Fibroblast of lung (primary cell): ENCODE measurements around the gene LRTM1. TPM values are rescaled to one million over a fixed set of nuclear protein-coding genes. Genes with fewer than 3 reads are reported as not detected.
A peak's percentile ranks its signal among the peaks of the same experiment; 100 is the strongest.

Experiments used
- DNase-seq, 2 donors: peaks; one replicate each; pipeline versions ENCODE4 v3.0.0 to v3.0.0-alpha.2; 2010; ENCODE audit warnings: low read depth in 2 of 2
- H2AFZ ChIP-seq: 2 replicates; pipeline ENCODE4 v1.5.1; 2012; ENCODE audit warnings: low read length, control low read depth, inconsistent platforms
- H3K27ac ChIP-seq: 2 replicates; pipeline ENCODE4 v1.5.1; 2011; ENCODE audit warnings: low read length, control low read depth; ENCODE audit not compliant: insufficient read depth
- H3K27me3 ChIP-seq: 2 replicates; pipeline ENCODE4 v1.5.1; 2011; ENCODE audit warnings: mild to moderate bottlenecking, low read length; ENCODE audit not compliant: control insufficient read depth, insufficient read depth
- H3K36me3 ChIP-seq: 2 replicates; pipeline ENCODE4 v1.5.1; 2011; ENCODE audit warnings: low read length; ENCODE audit not compliant: control insufficient read depth, insufficient read depth
- H3K4me1 ChIP-seq: 2 replicates; pipeline ENCODE4 v1.5.1; 2011; ENCODE audit warnings: low read length; ENCODE audit not compliant: control insufficient read depth, insufficient read depth; ENCODE audit errors: extremely low read depth
- H3K4me2 ChIP-seq: 2 replicates; pipeline ENCODE4 v1.5.1; 2011; ENCODE audit warnings: low read length, control low read depth; ENCODE audit not compliant: insufficient read depth; ENCODE audit errors: extremely low read depth
- H3K4me3 ChIP-seq, 4 experiments: fragments of 200-600 bp in 1 of 4; sonication (generic) in 1 of 4; replicated peaks in 1 of 4; 2 replicates each; pipeline ENCODE4 v1.5.1; 2011 to 2016; ENCODE audit warnings: low read length in 4 of 4, low read depth in 3 of 4, mild to moderate bottlenecking in 3 of 4, control low read depth in 2 of 4, inconsistent platforms in 1 of 4, mixed read lengths in 1 of 4; ENCODE audit not compliant: insufficient read depth in 1 of 4; ENCODE audit errors: control extremely low read depth in 1 of 4
- H3K79me2 ChIP-seq: 2 replicates; pipeline ENCODE4 v1.5.1; 2012; ENCODE audit warnings: mild to moderate bottlenecking, low read length, inconsistent platforms; ENCODE audit not compliant: control insufficient read depth, insufficient read depth
- H3K9ac ChIP-seq: 2 replicates; pipeline ENCODE4 v1.5.1; 2011; ENCODE audit warnings: mild to moderate bottlenecking, low read length, control low read depth; ENCODE audit not compliant: insufficient read depth
- H3K9me3 ChIP-seq: 2 replicates; pipeline ENCODE4 v1.5.1; 2012; ENCODE audit warnings: low read depth, low read length; ENCODE audit not compliant: control insufficient read depth, insufficient read depth
- H4K20me1 ChIP-seq: 2 replicates; pipeline ENCODE4 v1.5.1; 2011; ENCODE audit warnings: low read length; ENCODE audit not compliant: control insufficient read depth, insufficient read depth; ENCODE audit errors: extremely low read depth
- CTCF ChIP-seq, 2 donors: IDR thresholded peaks in 1 of 2; conservative IDR thresholded peaks in 1 of 2; 1 replicate in 1 of 2; 2 replicates in 1 of 2; pipeline ENCODE4 v1.5.1; 2011 to 2012; ENCODE audit warnings: low read length in 2 of 2, control low read depth in 1 of 2, inconsistent platforms in 1 of 2, low read depth in 1 of 2, mild to moderate bottlenecking in 1 of 2
- EZH2 ChIP-seq: IDR thresholded peaks from 2 replicates; pipeline ENCODE4 v1.5.1; 2012; ENCODE audit warnings: low read length, control low read depth, mild to moderate bottlenecking; ENCODE audit errors: missing control alignments
- polyA plus RNA-seq, 2 donors: library from polyadenylated mRNA; depleted of rRNA in 1 of 2; stranded (reverse) in 1 of 2; unstranded in 1 of 2; fragments of >200 nt; gene quantifications; 2 replicates each; pipeline ENCODE4 v1.2.1, GENCODE V29; 2011 to 2012; ENCODE audit warnings: missing spikeins in 1 of 2
- total RNA-seq: library from RNA; depleted of rRNA; stranded (reverse); fragments of >200 nt; gene quantifications from 2 replicates; pipeline ENCODE4 v1.2.1, GENCODE V29; 2014

Gene LRTM1
- total and polyA plus RNA-seq, 2 donors (not counting 1 experiment from before 2014, with no cell fraction given): 0.43 TPM; not detected in 1

GRCh38 chr3:54906763-54907162 lies 21.1 kb downstream of the LRTM1 start:
- Histone ChIP-seq H3K9me3 (no peaks in the 10 kb centered on the region), H3K27ac (no peak overlapping the region), H3K27me3 (no peaks in the 10 kb centered on the region), H3K79me2 (no peaks in the 10 kb centered on the region), H3K4me3 (no peak overlapping the region), H3K36me3 (no peaks in the 10 kb centered on the region), H4K20me1 (no peaks in the 10 kb centered on the region), H3K4me2 (no peak overlapping the region), H3K4me1 (peaks cover 9% of the 10 kb centered on the region), H2AFZ (no peak overlapping the region), H3K9ac (no peak overlapping the region)
- no peak for DNase-seq
- no peak for TF ChIP-seq CTCF (conservative IDR thresholded peaks at IDR 0.05 in 1 of 2, IDR thresholded peaks at IDR 0.05 in 1 of 2; ENCODE audit: low read depth in 1 of 2, low read length in 2 of 2)
- no peak for TF ChIP-seq EZH2

GRCh38 chr3:54905920-54906319 lies 21.9 kb downstream of the LRTM1 start:
- no peak overlapping the region for H2AFZ ChIP-seq

GRCh38 chr3:54905261-54905888 lies 22.5 kb downstream of the LRTM1 start:
- H3K4me2 ChIP-seq: no peak overlapping the region
- H3K27ac ChIP-seq: no peak overlapping the region
- H3K36me3 ChIP-seq: no peaks in the 10 kb centered on the region
- H3K4me3 ChIP-seq: no peak overlapping the region
- peaks cover 14% of the 10 kb centered on the region for H3K4me1 ChIP-seq
- H2AFZ ChIP-seq: no peak overlapping the region
- no peaks in the 10 kb centered on the region for H3K27me3 ChIP-seq
- TF ChIP-seq EZH2: no peak
- TF ChIP-seq CTCF (conservative IDR thresholded peaks at IDR 0.05 in 1 of 2, IDR thresholded peaks at IDR 0.05 in 1 of 2; ENCODE audit: low read depth in 1 of 2, low read length in 2 of 2): no peak
- H3K9me3 ChIP-seq: no peaks in the 10 kb centered on the region
- H3K79me2 ChIP-seq: no peaks in the 10 kb centered on the region
- no peak overlapping the region for H3K9ac ChIP-seq
- no peaks in the 10 kb centered on the region for H4K20me1 ChIP-seq
- DNase-seq: peak in 1 of 2 donors; percentile 83

More at GRCh38 chr3:54905920-54906319, 21.9 kb downstream of the LRTM1 start:
- Histone ChIP-seq H3K4me1 (peaks cover 12% of the 10 kb centered on the region), H3K79me2 (no peaks in the 10 kb centered on the region), H3K27ac (no peak overlapping the region), H3K9me3 (no peaks in the 10 kb centered on the region), H3K4me2 (no peak overlapping the region), H3K36me3 (no peaks in the 10 kb centered on the region), H3K27me3 (no peaks in the 10 kb centered on the region), H4K20me1 (no peaks in the 10 kb centered on the region), H3K4me3 (no peak overlapping the region), H3K9ac (no peak overlapping the region)
- no peak for DNase-seq
- TF ChIP-seq CTCF (conservative IDR thresholded peaks at IDR 0.05 in 1 of 2, IDR thresholded peaks at IDR 0.05 in 1 of 2; ENCODE audit: low read depth in 1 of 2, low read length in 2 of 2) (no peak), EZH2 (no peak)
